GM12891 (cell line): Measurements from ENCODE around the gene PLCB1.

Experiments
- PAX5 ChIP-seq: IDR thresholded peaks from 2 replicates; pipeline ENCODE4 v1.6.1; 2011; ENCODE audit warnings: low read length, moderate library complexity, mild to moderate bottlenecking; ENCODE audit not compliant: insufficient read depth, severe bottlenecking
- POLR2A ChIP-seq: IDR thresholded peaks from 2 replicates; pipeline ENCODE4 v1.6.1; 2011; ENCODE audit warnings: low read depth, low read length, control low read depth
- POLR2AphosphoS5 ChIP-seq: IDR thresholded peaks from 2 replicates; pipeline ENCODE4 v1.6.1; 2011; ENCODE audit warnings: low read depth, low read length, control low read depth
- POU2F2 ChIP-seq: IDR thresholded peaks from 2 replicates; pipeline ENCODE4 v1.6.1; 2011; ENCODE audit warnings: low read depth, mild to moderate bottlenecking, control low read depth, low read length, moderate library complexity
- SPI1 ChIP-seq: IDR thresholded peaks from 2 replicates; pipeline ENCODE4 v1.6.1; 2011; ENCODE audit warnings: low read depth, low read length, control low read depth
- TAF1 ChIP-seq: IDR thresholded peaks from 2 replicates; pipeline ENCODE4 v1.6.1; 2011; ENCODE audit warnings: low read depth, low read length, control low read depth

- TF ChIP-seq POLR2A (no peak), TAF1 (no peak), POLR2AphosphoS5 (no peak), PAX5 (no peak), SPI1 (no peak), POU2F2 (no peak)
Observed at GRCh38 chr20:8369311-8369710, 237.2 kb downstream of the PLCB1 start.
